Endothelial cell of umbilical vein (primary cell): Measurements from ENCODE around the gene RPS15A. TPM values are rescaled to one million over a fixed set of nuclear protein-coding genes. Genes with fewer than 3 reads are reported as not detected.

Experiments
- polyA plus RNA-seq, 4 experiments: library from polyadenylated mRNA; depleted of rRNA in 3 of 4; stranded (reverse) in 3 of 4; unstranded in 1 of 4; fragments of >200 nt; gene quantifications; 2 replicates each; pipeline versions ENCODE4 v1.2.1 to v1.2.3, GENCODE V29; 2011 to 2012; ENCODE audit warnings: missing spikeins in 1 of 4
- total RNA-seq: library from RNA; stranded (reverse); gene quantifications from 2 replicates; pipeline ENCODE4 v1.2.3, GENCODE V29; 2021

Gene RPS15A
- total and polyA plus RNA-seq, 2 donors (not counting 3 experiments of a cell fraction or from before 2014, with no cell fraction given), result 1,299 to 4,163 TPM

Other genes starting within 250 kb of the RPS15A start
- 155 and 219 TPM in 2 replicates for gene NOMO2, start 228.2 kb downstream of the RPS15A start, total RNA-seq
- gene NOMO2, start 228.2 kb downstream of the RPS15A start, polyA plus RNA-seq, result 223 and 235 TPM in 2 replicates
- 202 and 251 TPM in 2 replicates for gene ARL6IP1, start 11.2 kb upstream of the RPS15A start, total RNA-seq
- 204 and 338 TPM in 2 replicates for gene ARL6IP1, start 11.2 kb upstream of the RPS15A start, polyA plus RNA-seq
- 80.2 and 90.8 TPM in 2 replicates for gene SMG1, start 136.1 kb upstream of the RPS15A start, total RNA-seq
- 11.8 and 14.0 TPM in 2 replicates for gene SMG1, start 136.1 kb upstream of the RPS15A start, polyA plus RNA-seq
- 6.9 and 7.0 TPM in 2 replicates for gene TMC7, start 193.6 kb upstream of the RPS15A start, total RNA-seq
- 4.8 and 5.7 TPM in 2 replicates for gene TMC7, start 193.6 kb upstream of the RPS15A start, polyA plus RNA-seq